ENCODE measurements around the gene FGF18. TPM values are rescaled to one million over a fixed set of nuclear protein-coding genes. Genes with fewer than 3 reads are reported as not detected.
"Not testable (repeated sequence)": the region's sequence is repeated elsewhere in the genome, so short reads cannot be mapped to it uniquely, and the experiment has no call there.

The FGF18 gene
- total RNA-seq, 1 experiment from 2014 or later, result 2.1 TPM

DNA sequence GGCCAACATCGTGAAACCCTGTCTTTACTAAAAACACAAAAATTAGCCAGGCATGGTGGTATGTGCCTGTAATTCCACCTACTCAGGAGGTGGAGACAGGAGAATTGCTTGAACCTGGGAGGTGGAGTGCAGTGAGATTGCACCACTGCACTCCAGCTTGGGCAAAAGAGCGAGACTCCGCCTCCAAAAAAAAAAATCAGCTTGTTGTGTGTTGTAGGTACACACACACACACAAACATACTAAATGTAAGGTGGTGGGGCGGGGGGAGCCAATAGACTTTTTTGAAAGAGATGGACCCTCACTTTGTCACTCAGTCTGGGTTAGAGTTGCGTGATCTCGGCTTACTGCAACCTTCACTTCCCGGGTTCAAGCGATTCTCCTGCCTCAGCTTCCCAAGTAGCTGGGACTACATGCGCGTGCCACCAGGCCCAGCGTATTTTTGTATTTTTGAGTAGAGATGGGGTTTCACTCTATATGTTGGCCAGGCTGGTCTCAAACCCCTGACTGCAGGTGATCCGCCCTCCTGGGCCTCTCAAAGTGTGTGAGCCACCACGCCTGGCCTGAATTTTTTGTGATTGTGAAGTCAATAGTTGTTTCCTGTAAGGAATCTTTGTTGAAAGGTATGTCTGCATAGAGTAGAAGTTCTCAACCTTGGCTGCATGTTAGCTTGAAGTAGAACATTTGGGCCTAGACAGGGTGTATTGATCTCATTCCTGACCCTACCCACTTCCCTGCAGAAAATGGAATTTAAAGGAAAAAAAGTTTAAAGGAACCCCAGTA lies 18.1 kb upstream of the FGF18 start:
- H3K27ac Mint-ChIP-seq (ENCODE audit: unreplicated experiment), result no peak overlapping the region
- H3K27me3 ChIP-seq (replicated peaks; ENCODE audit: control insufficient read depth, insufficient read depth, low read length), result no peaks in the 10 kb centered on the region
- TF ChIP-seq, protein P1, sequence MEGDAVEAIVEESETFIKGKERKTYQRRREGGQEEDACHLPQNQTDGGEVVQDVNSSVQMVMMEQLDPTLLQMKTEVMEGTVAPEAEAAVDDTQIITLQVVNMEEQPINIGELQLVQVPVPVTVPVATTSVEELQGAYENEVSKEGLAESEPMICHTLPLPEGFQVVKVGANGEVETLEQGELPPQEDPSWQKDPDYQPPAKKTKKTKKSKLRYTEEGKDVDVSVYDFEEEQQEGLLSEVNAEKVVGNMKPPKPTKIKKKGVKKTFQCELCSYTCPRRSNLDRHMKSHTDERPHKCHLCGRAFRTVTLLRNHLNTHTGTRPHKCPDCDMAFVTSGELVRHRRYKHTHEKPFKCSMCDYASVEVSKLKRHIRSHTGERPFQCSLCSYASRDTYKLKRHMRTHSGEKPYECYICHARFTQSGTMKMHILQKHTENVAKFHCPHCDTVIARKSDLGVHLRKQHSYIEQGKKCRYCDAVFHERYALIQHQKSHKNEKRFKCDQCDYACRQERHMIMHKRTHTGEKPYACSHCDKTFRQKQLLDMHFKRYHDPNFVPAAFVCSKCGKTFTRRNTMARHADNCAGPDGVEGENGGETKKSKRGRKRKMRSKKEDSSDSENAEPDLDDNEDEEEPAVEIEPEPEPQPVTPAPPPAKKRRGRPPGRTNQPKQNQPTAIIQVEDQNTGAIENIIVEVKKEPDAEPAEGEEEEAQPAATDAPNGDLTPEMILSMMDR (IDR thresholded peaks at IDR 0.05; ENCODE audit: insufficient read depth in 1 of 2, low read depth in 1 of 2, low read length in 1 of 2, severe bottlenecking in 1 of 2, unreplicated experiment in 1 of 2), result no peak
- H3K9me3 Mint-ChIP-seq (ENCODE audit: unreplicated experiment), result no peaks in the 10 kb centered on the region
- no peaks in the 10 kb centered on the region for H3K27me3 Mint-ChIP-seq (ENCODE audit: insufficient read depth, unreplicated experiment)
- no TSS peak for BruUV-seq (replicated peaks)
- H3K4me1 Mint-ChIP-seq (ENCODE audit: low read depth, unreplicated experiment), result peaks cover 6% of the 10 kb centered on the region
- H3K4me3 ChIP-seq (ENCODE audit: low read depth, low read length), result no peak overlapping the region
- 0 out of 2 replicates have a peak, but pooled peaks cover 4% of the 10 kb centered on the region for H3K9me3 ChIP-seq
- ChIA-PET CTCF (no interaction called here), POLR2A (no interaction called here)
- no peak overlapping the region for H3K4me3 Mint-ChIP-seq (ENCODE audit: unreplicated experiment)
- H3K36me3 Mint-ChIP-seq (ENCODE audit: insufficient read depth, unreplicated experiment), result peaks cover 83% of the 10 kb centered on the region
- peaks cover 21% of the 10 kb centered on the region for H3K4me1 ChIP-seq
- intact Hi-C loops (cut with micrococcal nuclease; ENCODE audit: unreplicated experiment), result no loop called here
- H3K36me3 ChIP-seq (ENCODE audit: control insufficient read depth, insufficient read depth, low read length), result peaks cover 10% of the 10 kb centered on the region
- no peak for DNase-seq

DNA sequence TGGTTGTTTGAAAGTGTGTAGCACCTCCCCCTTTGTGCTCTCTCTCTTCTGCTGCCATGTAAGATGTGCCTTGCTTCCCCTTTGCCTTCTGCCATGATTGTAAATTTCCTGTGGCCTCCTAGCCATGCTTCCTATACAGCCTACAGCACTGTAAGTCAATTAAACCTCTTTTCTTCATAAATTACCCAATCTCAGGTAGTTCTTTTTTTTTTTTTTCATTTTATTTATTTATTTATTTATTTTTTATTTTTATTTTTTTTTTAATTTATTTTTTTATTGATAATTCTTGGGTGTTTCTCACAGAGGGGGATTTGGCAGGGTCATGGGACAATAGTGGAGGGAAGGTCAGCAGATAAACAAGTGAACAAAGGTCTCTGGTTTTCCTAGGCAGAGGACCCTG lies 16.7 kb upstream of the FGF18 start:
- H3K4me1 Mint-ChIP-seq (ENCODE audit: low read depth, unreplicated experiment); CTCF ChIA-PET; intact Hi-C loops (cut with micrococcal nuclease; ENCODE audit: unreplicated experiment); BruUV-seq (replicated peaks); H3K4me1 ChIP-seq; H3K27me3 Mint-ChIP-seq (ENCODE audit: insufficient read depth, unreplicated experiment); H3K36me3 ChIP-seq (ENCODE audit: control insufficient read depth, insufficient read depth, low read length); H3K27ac Mint-ChIP-seq (ENCODE audit: unreplicated experiment); H3K27me3 ChIP-seq (replicated peaks; ENCODE audit: control insufficient read depth, insufficient read depth, low read length); POLR2A ChIA-PET; DNase-seq; H3K4me3 Mint-ChIP-seq (ENCODE audit: unreplicated experiment); H3K9me3 ChIP-seq; H3K4me3 ChIP-seq (ENCODE audit: low read depth, low read length); H3K9me3 Mint-ChIP-seq (ENCODE audit: unreplicated experiment): not testable (repeated sequence)
- peaks cover 83% of the 10 kb centered on the region for H3K36me3 Mint-ChIP-seq (ENCODE audit: insufficient read depth, unreplicated experiment)

DNA sequence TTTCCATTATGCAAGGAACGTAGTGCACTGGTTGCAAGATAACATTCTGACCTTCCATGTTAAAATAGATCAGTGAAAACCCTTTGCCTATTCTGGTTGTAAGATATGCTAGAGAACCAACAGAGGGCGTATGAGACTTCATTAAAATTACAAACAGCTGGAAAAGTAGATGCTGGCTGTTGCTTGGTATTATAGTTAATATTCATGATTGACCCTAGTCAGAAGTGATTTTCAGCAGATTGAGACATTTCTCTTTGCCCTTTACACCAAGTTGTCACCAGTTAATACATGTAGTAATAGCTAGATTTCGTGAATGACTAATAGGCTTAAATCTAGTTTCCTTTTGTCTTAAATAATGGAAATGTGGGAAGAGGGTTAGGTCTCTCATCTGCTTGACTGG lies 13.8 kb upstream of the FGF18 start:
- Histone ChIP-seq H3K4me1 (peaks cover 5% of the 10 kb centered on the region; the same call in 1 of the 2 replicates), H3K9me3 (0 out of 2 replicates have a peak, but pooled peaks cover 3% of the 10 kb centered on the region), H3K36me3 (ENCODE audit: control insufficient read depth, insufficient read depth, low read length) (peaks cover 6% of the 10 kb centered on the region), H3K27me3 (replicated peaks; ENCODE audit: control insufficient read depth, insufficient read depth, low read length) (no peaks in the 10 kb centered on the region), H3K4me3 (ENCODE audit: low read depth, low read length) (no peak overlapping the region)
- intact Hi-C loops (cut with micrococcal nuclease; ENCODE audit: unreplicated experiment), result no loop called here
- Mint-ChIP-seq H3K4me3 (ENCODE audit: unreplicated experiment) (peak overlapping the region; percentile 34), H3K36me3 (ENCODE audit: insufficient read depth, unreplicated experiment) (peaks cover 83% of the 10 kb centered on the region), H3K27ac (ENCODE audit: unreplicated experiment) (peak overlapping the region; percentile 17), H3K27me3 (ENCODE audit: insufficient read depth, unreplicated experiment) (no peaks in the 10 kb centered on the region), H3K4me1 (ENCODE audit: low read depth, unreplicated experiment) (peaks cover 15% of the 10 kb centered on the region), H3K9me3 (ENCODE audit: unreplicated experiment) (no peaks in the 10 kb centered on the region)
- BruUV-seq (replicated peaks), result no TSS peak
- DNase-seq, result no peak
- ChIA-PET POLR2A (interaction anchor here (0.8 kb wide), 1 partner anchor 9 kb away, joined by 3 read pairs; no protein-coding TSS in a partner anchor), CTCF (interaction anchor here (0.5 kb wide), 1 partner anchor 187 kb away, joined by 4 read pairs; no protein-coding TSS in a partner anchor)
- TF ChIP-seq, protein P1 (IDR thresholded peaks at IDR 0.05; ENCODE audit: insufficient read depth in 1 of 2, low read depth in 1 of 2, low read length in 1 of 2, severe bottlenecking in 1 of 2, unreplicated experiment in 1 of 2), result peak; percentile 31 to 44
